Measurements from ENCODE around the gene VSX2. TPM values are rescaled to one million over a fixed set of nuclear protein-coding genes. Genes with fewer than 3 reads are reported as not detected.
"Not testable (repeated sequence)": the region's sequence is repeated elsewhere in the genome, so short reads cannot be mapped to it uniquely, and the experiment has no call there.

Gene VSX2
- total RNA-seq, 4 donors from 2014 or later = not detected

DNA sequence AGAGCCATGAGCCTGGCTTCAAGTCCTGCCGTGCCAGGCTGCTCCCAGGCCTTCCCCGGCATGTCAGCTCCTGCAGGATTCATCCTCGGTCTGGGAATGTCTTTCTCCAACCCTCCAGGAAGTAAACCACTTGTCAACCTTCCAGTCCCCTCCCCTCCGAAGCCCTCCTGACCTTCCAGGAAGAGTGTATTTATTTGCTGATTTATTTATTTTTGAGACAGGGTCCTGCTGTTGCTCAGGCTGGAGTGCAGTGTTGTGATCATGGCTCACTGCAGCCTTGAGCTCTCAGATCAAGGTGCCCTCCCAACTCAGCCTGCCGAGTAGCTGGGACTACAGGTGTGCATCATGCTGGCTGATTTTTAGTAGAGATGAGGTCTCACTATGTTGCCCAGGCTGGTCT lies 24.7 kb downstream of the VSX2 start:
- TF ChIP-seq, protein P1, sequence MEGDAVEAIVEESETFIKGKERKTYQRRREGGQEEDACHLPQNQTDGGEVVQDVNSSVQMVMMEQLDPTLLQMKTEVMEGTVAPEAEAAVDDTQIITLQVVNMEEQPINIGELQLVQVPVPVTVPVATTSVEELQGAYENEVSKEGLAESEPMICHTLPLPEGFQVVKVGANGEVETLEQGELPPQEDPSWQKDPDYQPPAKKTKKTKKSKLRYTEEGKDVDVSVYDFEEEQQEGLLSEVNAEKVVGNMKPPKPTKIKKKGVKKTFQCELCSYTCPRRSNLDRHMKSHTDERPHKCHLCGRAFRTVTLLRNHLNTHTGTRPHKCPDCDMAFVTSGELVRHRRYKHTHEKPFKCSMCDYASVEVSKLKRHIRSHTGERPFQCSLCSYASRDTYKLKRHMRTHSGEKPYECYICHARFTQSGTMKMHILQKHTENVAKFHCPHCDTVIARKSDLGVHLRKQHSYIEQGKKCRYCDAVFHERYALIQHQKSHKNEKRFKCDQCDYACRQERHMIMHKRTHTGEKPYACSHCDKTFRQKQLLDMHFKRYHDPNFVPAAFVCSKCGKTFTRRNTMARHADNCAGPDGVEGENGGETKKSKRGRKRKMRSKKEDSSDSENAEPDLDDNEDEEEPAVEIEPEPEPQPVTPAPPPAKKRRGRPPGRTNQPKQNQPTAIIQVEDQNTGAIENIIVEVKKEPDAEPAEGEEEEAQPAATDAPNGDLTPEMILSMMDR (IDR thresholded peaks at IDR 0.05) = no peak
- ATAC-seq (ENCODE audit: low FRiP score) (no peak), DNase-seq (ENCODE audit: low spot score) (no peak)

GRCh38 chr14:74265301-74265965 lies 26.2 kb downstream of the VSX2 start:
- DNase-seq (ENCODE audit: low spot score) (no peak), ATAC-seq (ENCODE audit: low FRiP score) (no peak)
- TF ChIP-seq, protein P1 (IDR thresholded peaks at IDR 0.05) = no peak

- no peak for DNase-seq (ENCODE audit: low spot score)
- TF ChIP-seq, protein P1 (IDR thresholded peaks at IDR 0.05) = no peak
- ATAC-seq (ENCODE audit: low FRiP score) = no peak
Observed at GRCh38 chr14:74267588-74267987, 28.3 kb downstream of the VSX2 start.

DNA sequence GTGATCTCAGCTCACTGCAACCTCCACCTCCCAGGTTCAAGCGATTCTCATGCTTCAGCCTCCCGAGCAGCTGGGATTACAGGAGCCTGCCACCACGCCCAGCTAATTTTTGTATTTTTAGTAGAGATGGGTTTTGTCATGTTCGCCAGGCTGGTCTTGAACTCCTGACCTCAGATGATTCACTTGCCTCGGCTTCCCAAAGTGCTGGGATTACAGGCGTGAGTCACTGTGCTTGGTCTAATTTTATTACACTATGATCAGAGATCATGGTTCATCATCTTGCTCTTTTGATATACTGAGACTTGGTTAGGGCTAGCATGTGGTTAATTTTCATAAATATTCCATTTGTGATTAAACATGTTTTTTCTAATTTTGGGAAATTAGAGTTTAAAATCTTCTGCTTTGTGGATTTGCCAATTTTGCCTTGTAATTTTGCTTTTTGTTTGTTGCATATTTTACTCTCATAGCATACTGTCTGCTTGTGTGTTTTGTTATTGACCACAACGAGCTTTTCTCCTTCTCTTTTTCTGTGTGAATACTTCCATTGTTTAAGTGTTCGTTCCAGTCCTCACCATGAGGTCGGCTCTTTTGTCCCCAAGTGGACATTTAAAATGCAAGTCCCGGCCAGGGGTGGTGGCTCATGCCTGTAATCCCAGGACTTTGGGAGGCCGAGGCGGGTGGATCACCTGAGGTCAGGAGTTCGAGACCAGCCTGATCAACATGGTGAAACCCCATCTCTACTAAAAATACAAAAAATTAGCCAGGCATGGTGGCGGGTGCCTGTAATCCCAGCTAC lies 31.3 kb downstream of the VSX2 start:
- DNase-seq (ENCODE audit: low spot score) = not testable (repeated sequence)

DNA sequence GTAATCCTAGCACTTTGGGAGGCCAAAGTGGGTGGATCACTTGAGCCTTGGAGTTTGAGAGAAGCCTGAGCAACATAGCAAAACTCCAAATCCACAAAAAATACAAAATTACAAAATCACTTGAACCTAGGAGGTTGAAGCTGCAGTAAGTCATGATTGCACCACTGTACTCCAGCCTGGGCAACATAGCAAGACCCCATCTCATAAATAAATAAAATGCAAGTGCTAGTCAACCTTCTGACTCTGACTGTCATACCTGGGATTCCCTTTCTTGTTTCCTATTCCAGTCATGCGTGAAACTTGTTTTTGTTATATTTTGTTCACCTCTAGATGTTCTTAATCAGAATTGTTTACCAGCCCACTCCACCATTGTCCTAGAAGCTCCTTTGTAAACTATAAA lies 32.1 kb downstream of the VSX2 start:
- no peak for DNase-seq (ENCODE audit: low spot score)
- no peak for ATAC-seq (ENCODE audit: low FRiP score)
- TF ChIP-seq, protein P1 (IDR thresholded peaks at IDR 0.05) = no peak

More for the DNA sequence above, 31.3 kb downstream of the VSX2 start:
- not testable (repeated sequence) for ATAC-seq (ENCODE audit: low FRiP score)

DNA sequence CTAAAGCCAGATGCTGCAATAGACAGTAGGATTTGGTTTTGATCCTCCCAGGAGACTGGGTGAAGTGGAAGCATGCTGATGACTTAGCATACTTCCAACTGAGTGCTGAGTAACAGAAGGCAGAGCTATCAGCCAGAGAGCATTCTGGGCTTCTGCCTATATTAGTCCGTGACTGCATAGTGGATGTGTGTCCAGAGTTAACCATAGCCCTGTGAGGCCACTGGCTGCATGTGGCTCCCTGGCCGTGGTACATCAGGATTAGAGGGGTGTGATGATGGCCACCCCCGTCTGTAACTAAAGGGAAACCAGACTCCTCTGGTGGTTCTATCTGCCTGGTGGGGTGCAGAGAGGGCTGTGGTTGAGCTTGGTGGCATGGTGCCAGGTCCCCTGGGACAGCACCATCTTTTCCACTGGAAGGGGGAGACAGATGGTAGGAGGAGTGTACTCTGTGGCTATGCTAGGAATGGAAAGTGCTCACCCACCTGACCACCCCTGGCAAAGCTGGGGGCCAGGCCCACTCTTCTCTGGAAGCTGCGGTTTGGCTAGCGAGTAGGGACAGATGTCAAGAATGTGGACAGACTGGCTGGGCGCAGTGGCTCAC lies 36.1 kb downstream of the VSX2 start:
- TF ChIP-seq, protein P1 (IDR thresholded peaks at IDR 0.05) = no peak
- no peak for DNase-seq (ENCODE audit: low spot score)
- no peak for ATAC-seq (ENCODE audit: low FRiP score)

DNA sequence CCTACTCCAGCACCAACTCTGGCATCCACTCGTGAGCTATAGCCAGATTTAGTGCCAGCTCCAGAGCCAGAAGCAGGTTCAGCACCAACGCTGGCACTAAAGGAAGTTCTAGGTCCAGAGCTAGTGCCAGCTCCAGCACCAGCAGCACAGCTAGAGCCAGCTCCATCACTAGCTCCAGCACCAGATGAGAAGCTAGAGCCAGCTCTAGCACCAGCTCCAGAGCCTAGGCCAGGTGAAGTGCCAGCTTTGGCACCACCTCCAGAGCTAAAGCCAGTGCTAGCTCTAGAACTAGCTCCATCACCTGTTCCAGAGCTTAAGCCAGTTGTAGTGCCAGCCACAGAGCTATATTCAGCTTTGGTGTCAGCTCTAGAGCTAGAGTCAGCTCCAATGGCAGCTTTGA lies 38.8 kb downstream of the VSX2 start:
- TF ChIP-seq, protein P1 (IDR thresholded peaks at IDR 0.05) = no peak
- no peak for ATAC-seq (ENCODE audit: low FRiP score)
- no peak for DNase-seq (ENCODE audit: low spot score)

Data from omental fat pad (tissue), 4 donors.